K562 (cell line): ENCODE data around the gene WTAP. TPM values are rescaled to one million over a fixed set of nuclear protein-coding genes. Genes with fewer than 3 reads are reported as not detected.

Experiments used
- ATF7 ChIP-seq: fragments of 450-650 bp; IDR thresholded peaks from 2 replicates; pipeline ENCODE4 v1.7.1; 2014; ENCODE audit warnings: mild to moderate bottlenecking, moderate library complexity
- CUX1 ChIP-seq: fragments of 200-800 bp; sonication (Bioruptor generic); IDR thresholded peaks from 2 replicates; pipeline ENCODE4 v1.6.1; 2016; ENCODE audit warnings: missing genetic modification characterization, missing compliant biosample characterization
- E2F6 ChIP-seq, 2 experiments: IDR thresholded peaks; 2 replicates each; pipeline ENCODE4 v1.6.1; 2011; ENCODE audit warnings: borderline replicate concordance in 1 of 2, control low read depth in 1 of 2, low read depth in 1 of 2, low read length in 1 of 2, mild to moderate bottlenecking in 1 of 2, mixed read lengths in 1 of 2, moderate library complexity in 1 of 2; ENCODE audit not compliant: insufficient read depth in 1 of 2, insufficient read length in 1 of 2, poor library complexity in 1 of 2, severe bottlenecking in 1 of 2; ENCODE audit errors: extremely low read depth in 1 of 2
- ETS1 ChIP-seq: conservative IDR thresholded peaks from 2 replicates; pipeline ENCODE4 v1.6.1; 2011; ENCODE audit warnings: low read depth, mild to moderate bottlenecking, low read length; ENCODE audit not compliant: control insufficient read depth
- HMGN3 ChIP-seq: IDR thresholded peaks from 2 replicates; pipeline ENCODE4 v1.6.1; 2011; ENCODE audit warnings: borderline replicate concordance, low read depth, mild to moderate bottlenecking, mixed read lengths, low read length; ENCODE audit not compliant: insufficient read length; ENCODE audit errors: extremely low read depth
- HNRNPLL ChIP-seq: fragments of 200-400 bp; formaldehyde crosslinking; IDR thresholded peaks from 2 replicates; pipeline ENCODE4 v1.6.1; 2017; ENCODE audit warnings: low read length, low read depth, mild to moderate bottlenecking; ENCODE audit not compliant: poor library complexity, severe bottlenecking
- NFYB ChIP-seq: IDR thresholded peaks from 2 replicates; pipeline ENCODE4 v1.6.1; 2011; ENCODE audit warnings: mild to moderate bottlenecking, moderate library complexity; ENCODE audit not compliant: insufficient read length; ENCODE audit errors: extremely low read depth
- PRMT5 ChIP-seq: sonication (generic); formaldehyde crosslinking; IDR thresholded peaks from 2 replicates; pipeline ENCODE4 v1.5.0; 2020; ENCODE audit warnings: missing genetic modification reagents
- RBM22 ChIP-seq: fragments of 200-400 bp; formaldehyde crosslinking; IDR thresholded peaks from 2 replicates; pipeline ENCODE4 v1.6.1; 2018; ENCODE audit warnings: low read length, low read depth; ENCODE audit not compliant: poor library complexity, severe bottlenecking
- TAF1 ChIP-seq: IDR thresholded peaks from 2 replicates; pipeline ENCODE4 v1.6.1; 2011; ENCODE audit warnings: mild to moderate bottlenecking, low read length, moderate library complexity; ENCODE audit not compliant: insufficient read depth, control insufficient read depth, severe bottlenecking; ENCODE audit errors: extremely low read depth
- TFAP4 ChIP-seq: sonication (generic); formaldehyde crosslinking; IDR thresholded peaks from 2 replicates; pipeline ENCODE4 v1.8.0; 2022; ENCODE audit warnings: missing genetic modification reagents, mild to moderate bottlenecking, moderate library complexity, borderline replicate concordance
- VEZF1 ChIP-seq: fragments of 200-800 bp; sonication (Bioruptor generic); IDR thresholded peaks from 2 replicates; pipeline ENCODE4 v1.6.1; 2017; ENCODE audit warnings: missing genetic modification characterization, missing compliant biosample characterization
- ZBTB17 ChIP-seq: fragments of 450-650 bp; formaldehyde crosslinking; IDR thresholded peaks from 2 replicates; pipeline ENCODE4 v1.4.0; 2020; ENCODE audit warnings: mild to moderate bottlenecking
- ZNF431 ChIP-seq: sonication (generic); formaldehyde crosslinking; IDR thresholded peaks from 2 replicates; pipeline ENCODE4 v1.8.0; 2022; ENCODE audit warnings: mild to moderate bottlenecking, missing genetic modification reagents
- ZSCAN32 ChIP-seq: fragments of 450-650 bp; formaldehyde crosslinking; IDR thresholded peaks from 2 replicates; pipeline ENCODE4 v1.4.0; 2020; ENCODE audit warnings: mild to moderate bottlenecking, moderate library complexity
- polyA plus RNA-seq, 8 experiments: library from polyadenylated mRNA; depleted of rRNA in 4 of 8; stranded (reverse) in 5 of 8; unstranded in 3 of 8; fragments of >200 nt; fragmentation: Nextera tagmentation in 2 of 8; fragmentation: Illumina TruSeq in 1 of 8; extraction: Ambion mirVana in 2 of 8; extraction: Trizol in 1 of 8; gene quantifications; 2 replicates each; pipeline versions ENCODE4 v1.2.1 to v1.2.3, GENCODE V29; 2011 to 2014; ENCODE audit warnings: inconsistent platforms in 1 of 8, missing spikeins in 1 of 8
- total RNA-seq, 7 experiments: library from RNA; depleted of rRNA in 6 of 7; stranded (reverse); fragments of >200 nt in 6 of 7; fragmentation: Illumina TruSeq in 2 of 7; extraction: Trizol in 2 of 7; gene quantifications; 2 replicates each; pipeline versions ENCODE4 v1.2.1 to v1.2.3, GENCODE V29; 2011 to 2021; ENCODE audit warnings: low replicate concordance in 1 of 7

Gene WTAP
- total and polyA plus RNA-seq, 9 of the 15 experiments (the other 6 are each of a cell fraction or from before 2014, with no cell fraction given) = 52.4 to 156 (median 110) TPM

- peak; percentile 59 to 84 for TF ChIP-seq E2F6 (IDR thresholded peaks at IDR 0.05; ENCODE audit: borderline replicate concordance in 1 of 2, extremely low read depth in 1 of 2, insufficient read depth in 1 of 2, insufficient read length in 1 of 2, low read depth in 1 of 2, low read length in 1 of 2, poor library complexity in 1 of 2, severe bottlenecking in 1 of 2)
- no peak for TF ChIP-seq CUX1 (CRISPR knock-in tag)
- peak; percentile 87 for TF ChIP-seq ZBTB17 (CRISPR knock-in tag)
- TF ChIP-seq PRMT5 (CRISPR knock-in tag) = no peak
- TF ChIP-seq NFYB = peak; percentile 100
- peak; percentile 68 for TF ChIP-seq ETS1
- TF ChIP-seq HMGN3 = peak; percentile 68
- TF ChIP-seq HNRNPLL = peak; percentile 86
- peak; percentile 90 for TF ChIP-seq ATF7
- TF ChIP-seq ZSCAN32 (CRISPR knock-in tag) = no peak
- TF ChIP-seq ZNF431 (CRISPR knock-in tag) = no peak
- peak; percentile 93 for TF ChIP-seq VEZF1
- peak; percentile 73; the same call in 1 of the 2 replicates for TF ChIP-seq TFAP4 (CRISPR knock-in tag)
- peak; percentile 47 for TF ChIP-seq RBM22
- peak; percentile 63 for TF ChIP-seq TAF1
Observed at GRCh38 chr6:159761873-159762680, 34.8 kb downstream of the WTAP start, which contains the start of gene ACAT2 (continued).
